Small intestine (tissue), 7 donors: ENCODE results near the gene USP13. TPM values are rescaled to one million over a fixed set of nuclear protein-coding genes. Genes with fewer than 3 reads are reported as not detected.

Experiments
- DNase-seq, 2 donors: peaks; one replicate each; pipeline versions ENCODE4 v3.0.0 to v3.0.0-alpha.2; 2013
- FAIRE-seq: peaks from 2 replicates; lab custom pipeline; 2012; peaks lifted over from hg19 to GRCh38; lab: Jason Lieb, UNC
- H3K27ac ChIP-seq, 3 donors: one replicate each; pipeline ENCODE4 v1.5.1; 2013; ENCODE audit warnings: low read length in 2 of 3, mild to moderate bottlenecking in 2 of 3, control low read depth in 1 of 3, inconsistent platforms in 1 of 3, low read depth in 1 of 3, moderate library complexity in 1 of 3
- H3K27me3 ChIP-seq, 3 donors: one replicate each; pipeline ENCODE4 v1.6.1; 2013; ENCODE audit warnings: low read length in 3 of 3, inconsistent platforms in 1 of 3; ENCODE audit not compliant: control insufficient read depth in 3 of 3, insufficient read depth in 3 of 3
- H3K36me3 ChIP-seq, 3 donors: one replicate each; pipeline ENCODE4 v1.6.1; 2013; ENCODE audit warnings: low read length in 3 of 3, inconsistent platforms in 1 of 3, low read depth in 1 of 3, mild to moderate bottlenecking in 1 of 3, moderate library complexity in 1 of 3; ENCODE audit not compliant: control insufficient read depth in 3 of 3, insufficient read depth in 2 of 3
- H3K4me1 ChIP-seq, 3 donors: one replicate each; pipeline ENCODE4 v1.6.1; 2013; ENCODE audit warnings: low read length in 2 of 3, inconsistent platforms in 1 of 3, low read depth in 1 of 3, mild to moderate bottlenecking in 1 of 3, moderate library complexity in 1 of 3; ENCODE audit not compliant: control insufficient read depth in 3 of 3, insufficient read depth in 2 of 3
- H3K4me3 ChIP-seq, 3 donors: one replicate each; pipeline ENCODE4 v1.5.1; 2013; ENCODE audit warnings: low read length in 3 of 3, control low read depth in 1 of 3, inconsistent platforms in 1 of 3, low read depth in 1 of 3, mild to moderate bottlenecking in 1 of 3, moderate library complexity in 1 of 3
- H3K9me3 ChIP-seq, 2 donors: one replicate each; pipeline ENCODE4 v1.6.1; 2013; ENCODE audit warnings: low read depth in 1 of 2, low read length in 1 of 2; ENCODE audit not compliant: control insufficient read depth in 2 of 2, insufficient read depth in 1 of 2
- WGBS, 3 donors: extraction: QIAGEN DNeasy Blood & Tissue Kit; methylation state at CpG; one replicate each; pipeline ENCODE4 v1.1.7; 2013; 5-methylcytosine and 5-hydroxymethylcytosine counted together
- polyA plus RNA-seq, 4 donors: library from polyadenylated mRNA; stranded (reverse) in 3 of 4; unstranded in 1 of 4; fragments of 200-250 nt in 3 of 4; fragments of 120-200 nt in 1 of 4; gene quantifications; one replicate each; pipeline versions ENCODE4 v1.2.1 to v1.2.3, GENCODE V29; 2013
- donor health status: healthy with polysubstance abuse.
- donor health status: control.
- donor health status: control.
- donor health status: Bipolar disorder and iron deficiency.
- donor health status: healthy.

USP13 gene
- polyA plus RNA-seq, 4 donors: 0.22 to 4.2 (median 1.8) TPM

GRCh38 chr3:179788996-179789395, 136.2 kb downstream of the USP13 start:
- FAIRE-seq (no peak), DNase-seq (no peak)
- H3K27ac ChIP-seq: no peak overlapping the region
- WGBS, 3 donors: 92 to 96% (median 96%) methylated on average over 1 of the region's 1 CpG
- H3K9me3 ChIP-seq: no peaks in the 10 kb centered on the region
- H3K27me3 ChIP-seq: no peaks in the 10 kb centered on the region
- peaks cover 0 to 2% (median 2%) of the 10 kb centered on the region in 3 donors for H3K36me3 ChIP-seq
- H3K4me3 ChIP-seq: no peak overlapping the region
- no peaks in the 10 kb centered on the region for H3K4me1 ChIP-seq

GRCh38 chr3:179791793-179792192, 139.0 kb downstream of the USP13 start:
- H3K4me3 ChIP-seq: no peak overlapping the region
- no peaks in the 10 kb centered on the region for H3K27me3 ChIP-seq
- FAIRE-seq (no peak), DNase-seq (no peak)
- no peak overlapping the region for H3K27ac ChIP-seq
- peaks cover 0 to under 1% (median 0%) of the 10 kb centered on the region in 3 donors for H3K4me1 ChIP-seq
- no peaks in the 10 kb centered on the region for H3K9me3 ChIP-seq
- 88 to 93% (median 91%) methylated on average over 3 of the region's 3 CpGs for WGBS, 3 donors
- no peaks in the 10 kb centered on the region for H3K36me3 ChIP-seq

- FAIRE-seq (no peak), DNase-seq (no peak)
- Histone ChIP-seq H3K4me1 (peaks cover 0 to 3% (median 0%) of the 10 kb centered on the region in 3 donors), H3K27me3 (no peaks in the 10 kb centered on the region), H3K27ac (no peak overlapping the region), H3K4me3 (no peak overlapping the region), H3K9me3 (no peaks in the 10 kb centered on the region), H3K36me3 (no peaks in the 10 kb centered on the region)
- 59 to 68% (median 62%) methylated on average over 4 of the region's 4 CpGs for WGBS, 3 donors
Observed at GRCh38 chr3:179794355-179794754, 141.5 kb downstream of the USP13 start.

GRCh38 chr3:179796421-179796820, 143.6 kb downstream of the USP13 start:
- H3K27me3 ChIP-seq: no peaks in the 10 kb centered on the region
- no peak for DNase-seq
- no peak overlapping the region for H3K4me3 ChIP-seq
- peaks cover 0 to 3% (median 0%) of the 10 kb centered on the region in 3 donors for H3K4me1 ChIP-seq
- FAIRE-seq: no peak
- no peak overlapping the region for H3K27ac ChIP-seq
- H3K9me3 ChIP-seq: no peaks in the 10 kb centered on the region
- H3K36me3 ChIP-seq: no peaks in the 10 kb centered on the region
- WGBS, 3 donors: 65 to 71% (median 69%) methylated on average over 4 of the region's 4 CpGs

- Histone ChIP-seq H3K27ac (no peak overlapping the region), H3K27me3 (no peaks in the 10 kb centered on the region), H3K4me3 (no peak overlapping the region), H3K36me3 (no peaks in the 10 kb centered on the region), H3K9me3 (no peaks in the 10 kb centered on the region), H3K4me1 (peaks cover 0 to 3% (median 0%) of the 10 kb centered on the region in 3 donors)
- DNase-seq (peak in 1 of 2 donors; percentile 4), FAIRE-seq (no peak)
- WGBS, 3 donors: 11 to 56% (median 35%) methylated on average over 1 of the region's 1 CpG
Observed at GRCh38 chr3:179797192-179797591, 144.4 kb downstream of the USP13 start.

GRCh38 chr3:179801263-179801662, 148.4 kb downstream of the USP13 start:
- peaks cover 0 to 3% (median 0%) of the 10 kb centered on the region in 3 donors for H3K4me1 ChIP-seq

GRCh38 chr3:179801856-179802255, 149.0 kb downstream of the USP13 start:
- WGBS, 3 donors: 89 to 90% (median 89%) methylated on average over 4 of the region's 4 CpGs
- DNase-seq: no peak
- Histone ChIP-seq H3K4me3 (no peak overlapping the region), H3K9me3 (no peaks in the 10 kb centered on the region), H3K36me3 (no peaks in the 10 kb centered on the region), H3K27ac (no peak overlapping the region), H3K4me1 (peaks cover 0 to 2% (median 0%) of the 10 kb centered on the region in 3 donors), H3K27me3 (no peaks in the 10 kb centered on the region)
- no peak for FAIRE-seq

More at GRCh38 chr3:179801263-179801662, 148.4 kb downstream of the USP13 start:
- no peak for FAIRE-seq
- no peak overlapping the region for H3K27ac ChIP-seq
- no peak overlapping the region for H3K4me3 ChIP-seq
- H3K36me3 ChIP-seq: no peaks in the 10 kb centered on the region
- no peak for DNase-seq
- no peaks in the 10 kb centered on the region for H3K9me3 ChIP-seq
- no peaks in the 10 kb centered on the region for H3K27me3 ChIP-seq

GRCh38 chr3:179806177-179806576, 153.3 kb downstream of the USP13 start:
- Histone ChIP-seq H3K27me3 (no peaks in the 10 kb centered on the region), H3K4me3 (no peak overlapping the region), H3K36me3 (no peaks in the 10 kb centered on the region), H3K9me3 (peaks cover 0 to 6% of the 10 kb centered on the region in 2 donors), H3K4me1 (no peaks in the 10 kb centered on the region), H3K27ac (no peak overlapping the region)
- DNase-seq (no peak), FAIRE-seq (no peak)
- 79 to 81% (median 81%) methylated on average over 5 of the region's 5 CpGs for WGBS, 3 donors

- WGBS, 3 donors: 93 to 97% (median 96%) methylated on average over 14 of the region's 14 CpGs
- Histone ChIP-seq H3K27me3 (no peaks in the 10 kb centered on the region), H3K27ac (no peak overlapping the region), H3K4me3 (no peak overlapping the region), H3K36me3 (no peaks in the 10 kb centered on the region), H3K9me3 (peaks cover 0 to 6% of the 10 kb centered on the region in 2 donors), H3K4me1 (peaks cover 0 to 3% (median 0%) of the 10 kb centered on the region in 3 donors)
- no peak for FAIRE-seq
- DNase-seq: no peak
Observed at GRCh38 chr3:179807588-179807987, 154.7 kb downstream of the USP13 start.
